Endothelial cell of umbilical vein (primary cell): ENCODE data around the gene ELOVL5. TPM values are rescaled to one million over a fixed set of nuclear protein-coding genes. Genes with fewer than 3 reads are reported as not detected.

ENCODE experiments used
- BruUV-seq: library from RNA; stranded (reverse); fragments of 400-500 nt; replicated peaks from 2 replicates; lab custom pipeline; 2021; lab: Mats Ljungman, UMichigan
- CTCF ChIA-PET: fragments of 300-600, 350-600 bp; sonication (Branson Sonifier 250); formaldehyde crosslinking; loops from one replicate; lab custom pipeline; 2021; ENCODE audit warnings: antibody characterized with exemption, inconsistent platforms; lab: Charles Lee
- POLR2A ChIA-PET: fragments of 300-600, 350-600 bp; sonication (Branson Sonifier 250); formaldehyde crosslinking; loops from one replicate; lab custom pipeline; 2021; ENCODE audit warnings: antibody characterized with exemption, inconsistent platforms; lab: Charles Lee
- DNase-seq: peaks from one replicate; pipeline ENCODE4 v3.0.0-alpha.2; 2011; ENCODE audit warnings: low read depth, low spot score
- FAIRE-seq: peaks from 2 replicates; lab custom pipeline; 2011; peaks lifted over from hg19 to GRCh38; lab: Jason Lieb, UNC
- H2AFZ ChIP-seq: 2 replicates; pipeline ENCODE4 v1.6.0; 2012; ENCODE audit warnings: low read depth, low read length, control low read depth, inconsistent platforms
- H3K27ac ChIP-seq: 2 replicates; pipeline ENCODE4 v1.5.1; 2011; ENCODE audit warnings: low read depth, mild to moderate bottlenecking, control low read depth, low read length, moderate library complexity; ENCODE audit not compliant: insufficient read depth
- H3K27me3 ChIP-seq, 2 experiments: 2 replicates each; pipeline versions ENCODE4 v1.6.0 to v1.6.1; 2011; ENCODE audit warnings: low read length in 2 of 2, mixed read lengths in 1 of 2; ENCODE audit not compliant: control insufficient read depth in 2 of 2, insufficient read depth in 2 of 2
- H3K36me3 ChIP-seq, 2 experiments: 2 replicates in 1 of 2; 3 replicates in 1 of 2; pipeline ENCODE4 v1.5.1; 2011; ENCODE audit warnings: low read length in 2 of 2, mild to moderate bottlenecking in 1 of 2, moderate library complexity in 1 of 2; ENCODE audit not compliant: control insufficient read depth in 2 of 2, insufficient read depth in 2 of 2; ENCODE audit errors: extremely low read depth in 1 of 2
- H3K4me1 ChIP-seq: 3 replicates; pipeline ENCODE4 v1.5.1; 2011; ENCODE audit warnings: mild to moderate bottlenecking, low read length; ENCODE audit not compliant: control insufficient read depth, insufficient read depth; ENCODE audit errors: extremely low read depth
- H3K4me2 ChIP-seq: 2 replicates; pipeline ENCODE4 v1.6.1; 2011; ENCODE audit warnings: low read length, control low read depth, mixed read lengths; ENCODE audit not compliant: insufficient read depth
- H3K4me3 ChIP-seq, 3 experiments: fragments of 200-600 bp in 1 of 3; sonication (generic), shearing (Covaris generic) in 1 of 3; replicated peaks in 1 of 3; 2 replicates each; pipeline ENCODE4 v1.5.1; 2011 to 2016; ENCODE audit warnings: control low read depth in 3 of 3, low read length in 3 of 3, mild to moderate bottlenecking in 2 of 3, inconsistent platforms in 1 of 3, low read depth in 1 of 3, moderate library complexity in 1 of 3; ENCODE audit not compliant: insufficient read depth in 1 of 3
- H3K79me2 ChIP-seq: 2 replicates; pipeline ENCODE4 v1.6.0; 2012; ENCODE audit warnings: low read length, inconsistent platforms; ENCODE audit not compliant: control insufficient read depth, insufficient read depth
- H3K9ac ChIP-seq: replicated peaks from 2 replicates; pipeline ENCODE3; 2011; ENCODE audit warnings: low read length, control low read depth; ENCODE audit not compliant: insufficient read depth; ENCODE audit errors: extremely low read depth
- H3K9me1 ChIP-seq: replicated peaks from 3 replicates; pipeline ENCODE4 v1.6.0; 2011; ENCODE audit warnings: mild to moderate bottlenecking, low read length; ENCODE audit not compliant: control insufficient read depth, insufficient read depth; ENCODE audit errors: extremely low read depth
- H3K9me3 ChIP-seq: replicated peaks from 2 replicates; pipeline ENCODE4 v1.5.1; 2012; ENCODE audit warnings: low read length, inconsistent platforms; ENCODE audit not compliant: control insufficient read depth, insufficient read depth
- H4K20me1 ChIP-seq: replicated peaks from 2 replicates; pipeline ENCODE3; 2011; ENCODE audit warnings: mild to moderate bottlenecking, low read length; ENCODE audit not compliant: control insufficient read depth, insufficient read depth; ENCODE audit errors: extremely low read depth
- EZH2 ChIP-seq: IDR thresholded peaks from 2 replicates; pipeline ENCODE4 v1.6.1; 2012; ENCODE audit warnings: borderline replicate concordance, low read depth, mild to moderate bottlenecking, moderate library complexity, low read length, inconsistent platforms; ENCODE audit not compliant: severe bottlenecking
- FOS ChIP-seq: IDR thresholded peaks from 2 replicates; pipeline ENCODE4 v1.6.1; 2011; ENCODE audit warnings: mild to moderate bottlenecking, low read length, moderate library complexity, borderline replicate concordance; ENCODE audit not compliant: insufficient read depth
- GATA2 ChIP-seq: IDR thresholded peaks from 2 replicates; pipeline ENCODE4 v1.7.0; 2011; ENCODE audit warnings: low read depth, mild to moderate bottlenecking, moderate library complexity, mixed read lengths, low read length; ENCODE audit not compliant: insufficient read length, insufficient read depth
- JUN ChIP-seq: IDR thresholded peaks from 2 replicates; pipeline ENCODE4 v1.6.1; 2011; ENCODE audit warnings: borderline replicate concordance, low read depth; ENCODE audit not compliant: insufficient read length, insufficient read depth
- MYC ChIP-seq: IDR thresholded peaks from one replicate; pipeline ENCODE4 v1.6.1; 2011; ENCODE audit warnings: mild to moderate bottlenecking, low read depth, low read length
- POLR2A ChIP-seq: IDR thresholded peaks from 2 replicates; pipeline ENCODE4 v1.6.1; 2012; ENCODE audit warnings: low read depth, mild to moderate bottlenecking, control low read depth, low read length
- POLR2AphosphoS5 ChIP-seq: IDR thresholded peaks from 2 replicates; pipeline ENCODE4 v1.6.1; 2012; ENCODE audit warnings: low read depth, mild to moderate bottlenecking, control low read depth, low read length, moderate library complexity; ENCODE audit not compliant: insufficient read depth
- dilution Hi-C: fragments of 300-500 bp; cut with MboI; formaldehyde crosslinking; loops from one replicate; pipeline ENCODE4 v1.15.0; 2019; ENCODE audit warnings: low sequenced_read_pairs; ENCODE audit not compliant: extremely low pct_ligation_motif_present
- intact Hi-C: fragments of 100-400 bp; cut with micrococcal nuclease; formaldehyde crosslinking; loops from one replicate; pipeline ENCODE4 v1.10.0; 2022
- polyA plus RNA-seq, 4 experiments: library from polyadenylated mRNA; depleted of rRNA in 3 of 4; stranded (reverse) in 3 of 4; unstranded in 1 of 4; fragments of >200 nt; gene quantifications; 2 replicates each; pipeline versions ENCODE4 v1.2.1 to v1.2.3, GENCODE V29; 2011 to 2012; ENCODE audit warnings: missing spikeins in 1 of 4
- total RNA-seq: library from RNA; stranded (reverse); gene quantifications from 2 replicates; pipeline ENCODE4 v1.2.3, GENCODE V29; 2021
- TF ChIP-seq, protein P1 (sequence below): IDR thresholded peaks from 2 replicates; pipeline ENCODE4 v1.6.1; 2011; ENCODE audit not compliant: insufficient read depth, insufficient read length
- TF ChIP-seq, protein P2 (sequence below), 2 donors: IDR thresholded peaks; 1 replicate in 1 of 2; 2 replicates in 1 of 2; pipeline ENCODE4 v1.5.1; 2011; ENCODE audit warnings: low read length in 2 of 2, mild to moderate bottlenecking in 2 of 2, moderate library complexity in 2 of 2, control low read depth in 1 of 2, inconsistent platforms in 1 of 2, low read depth in 1 of 2; ENCODE audit not compliant: insufficient read depth in 1 of 2; ENCODE audit errors: extremely low read depth in 1 of 2

The ELOVL5 gene
- total and polyA plus RNA-seq, 2 donors (not counting 3 experiments of a cell fraction or from before 2014, with no cell fraction given) = 85.9 to 140 TPM

DNA sequence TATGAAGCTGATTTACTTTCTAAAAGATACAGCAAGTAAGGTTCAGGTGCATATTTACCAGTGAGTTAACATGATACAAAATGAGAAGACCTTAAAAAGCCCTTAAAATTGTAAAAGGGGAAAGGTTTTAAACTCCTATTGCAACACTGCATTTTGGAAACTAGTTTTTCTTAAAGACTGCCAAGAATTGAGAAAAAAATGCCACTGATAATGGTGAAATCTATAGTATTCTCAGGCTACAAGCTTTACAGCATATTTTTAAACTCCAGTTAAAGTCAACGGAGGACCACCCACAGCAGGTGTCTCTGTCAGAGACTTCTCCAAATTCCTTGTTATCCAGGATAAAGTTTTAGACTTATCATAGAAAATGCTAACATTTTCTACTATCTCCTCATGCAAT, 53.6 kb downstream of the ELOVL5 start:
- intact Hi-C loops (no loop called here), dilution Hi-C loops (no loop called here)
- FAIRE-seq (no peak), DNase-seq (no peak)
- H3K9me3 ChIP-seq = no peaks in the 10 kb centered on the region
- BruUV-seq = no TSS peak
- ChIA-PET POLR2A (no interaction called here), CTCF (interaction anchor here (1.1 to 3.1 kb wide), 3 partner anchors 14 to 52 kb away, joined by 4 to 26 read pairs (median 13); partner anchors contain the start of gene ELOVL5)
- H2AFZ ChIP-seq = no peak overlapping the region
- no peak overlapping the region for H3K9ac ChIP-seq
- TF ChIP-seq FOS = no peak
- TF ChIP-seq, protein P1, sequence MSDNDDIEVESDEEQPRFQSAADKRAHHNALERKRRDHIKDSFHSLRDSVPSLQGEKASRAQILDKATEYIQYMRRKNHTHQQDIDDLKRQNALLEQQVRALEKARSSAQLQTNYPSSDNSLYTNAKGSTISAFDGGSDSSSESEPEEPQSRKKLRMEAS = no peak
- no peak for TF ChIP-seq EZH2
- no peak for TF ChIP-seq GATA2
- TF ChIP-seq, protein P2, sequence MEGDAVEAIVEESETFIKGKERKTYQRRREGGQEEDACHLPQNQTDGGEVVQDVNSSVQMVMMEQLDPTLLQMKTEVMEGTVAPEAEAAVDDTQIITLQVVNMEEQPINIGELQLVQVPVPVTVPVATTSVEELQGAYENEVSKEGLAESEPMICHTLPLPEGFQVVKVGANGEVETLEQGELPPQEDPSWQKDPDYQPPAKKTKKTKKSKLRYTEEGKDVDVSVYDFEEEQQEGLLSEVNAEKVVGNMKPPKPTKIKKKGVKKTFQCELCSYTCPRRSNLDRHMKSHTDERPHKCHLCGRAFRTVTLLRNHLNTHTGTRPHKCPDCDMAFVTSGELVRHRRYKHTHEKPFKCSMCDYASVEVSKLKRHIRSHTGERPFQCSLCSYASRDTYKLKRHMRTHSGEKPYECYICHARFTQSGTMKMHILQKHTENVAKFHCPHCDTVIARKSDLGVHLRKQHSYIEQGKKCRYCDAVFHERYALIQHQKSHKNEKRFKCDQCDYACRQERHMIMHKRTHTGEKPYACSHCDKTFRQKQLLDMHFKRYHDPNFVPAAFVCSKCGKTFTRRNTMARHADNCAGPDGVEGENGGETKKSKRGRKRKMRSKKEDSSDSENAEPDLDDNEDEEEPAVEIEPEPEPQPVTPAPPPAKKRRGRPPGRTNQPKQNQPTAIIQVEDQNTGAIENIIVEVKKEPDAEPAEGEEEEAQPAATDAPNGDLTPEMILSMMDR (IDR thresholded peaks at IDR 0.05; ENCODE audit: extremely low read depth in 1 of 2, insufficient read depth in 1 of 2, low read depth in 1 of 2, low read length in 2 of 2) = no peak
- no peak for TF ChIP-seq JUN
- TF ChIP-seq POLR2AphosphoS5 = no peak
- no peak for TF ChIP-seq MYC
- no peak for TF ChIP-seq POLR2A
- H3K27me3 ChIP-seq = no peaks in the 10 kb centered on the region
- H3K4me3 ChIP-seq = no peak overlapping the region
- no peak overlapping the region for H3K4me2 ChIP-seq
- H3K27ac ChIP-seq = no peak overlapping the region
- H3K9me1 ChIP-seq = no peaks in the 10 kb centered on the region
- peaks cover 68% of the 10 kb centered on the region for H3K79me2 ChIP-seq
- H4K20me1 ChIP-seq = no peaks in the 10 kb centered on the region
- H3K4me1 ChIP-seq = peaks cover 24% of the 10 kb centered on the region
- H3K36me3 ChIP-seq = peaks cover 2 to 3% of the 10 kb centered on the region in 2 experiments
